GM12874 (cell line): Measurements from ENCODE around the gene FAM241B.

Source experiments
- TF ChIP-seq, protein P1 (sequence below): IDR thresholded peaks from 2 replicates; pipeline ENCODE4 v1.5.1; 2011; ENCODE audit warnings: low read depth, mild to moderate bottlenecking, control low read depth, low read length, moderate library complexity; ENCODE audit not compliant: insufficient read depth

The FAM241B gene

DNA sequence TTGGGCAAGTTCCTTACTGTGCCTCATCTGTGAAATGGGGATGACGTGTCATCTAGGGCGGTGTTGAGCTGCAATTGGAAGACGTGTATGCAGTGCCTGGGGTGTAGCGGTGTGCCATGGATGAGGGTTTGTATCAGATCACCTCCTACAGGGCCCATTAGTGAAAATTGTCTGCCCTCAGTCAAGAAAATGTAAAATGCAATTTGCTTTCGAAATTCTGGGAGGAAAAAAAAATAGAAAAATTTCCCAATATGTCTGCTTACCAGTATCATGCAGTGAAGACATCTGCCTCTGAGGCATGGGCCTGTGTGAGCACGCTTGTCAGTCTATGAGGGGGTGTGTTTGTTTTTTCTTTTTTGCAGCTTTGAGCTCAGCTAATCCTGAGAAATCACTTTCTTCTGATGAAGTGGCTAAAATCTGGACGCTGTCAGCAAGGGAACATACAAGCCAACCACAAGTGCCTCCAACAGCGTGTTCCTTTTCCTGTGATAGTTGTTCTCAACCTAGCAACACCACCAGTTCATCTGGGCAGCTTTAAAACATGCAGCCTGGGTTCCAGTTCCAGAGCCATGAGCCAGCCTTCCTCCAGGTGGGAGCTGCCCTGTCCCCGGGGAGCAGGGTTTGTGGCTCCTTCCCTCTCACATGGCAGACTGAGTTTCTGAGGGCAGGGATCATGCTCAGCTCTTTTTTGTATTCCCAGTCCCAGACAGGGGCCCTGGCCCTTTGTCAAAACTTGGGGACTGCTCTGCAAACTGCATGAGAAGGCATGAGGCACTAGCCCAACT, 10.3 kb downstream of the FAM241B start:
- TF ChIP-seq, protein P1, sequence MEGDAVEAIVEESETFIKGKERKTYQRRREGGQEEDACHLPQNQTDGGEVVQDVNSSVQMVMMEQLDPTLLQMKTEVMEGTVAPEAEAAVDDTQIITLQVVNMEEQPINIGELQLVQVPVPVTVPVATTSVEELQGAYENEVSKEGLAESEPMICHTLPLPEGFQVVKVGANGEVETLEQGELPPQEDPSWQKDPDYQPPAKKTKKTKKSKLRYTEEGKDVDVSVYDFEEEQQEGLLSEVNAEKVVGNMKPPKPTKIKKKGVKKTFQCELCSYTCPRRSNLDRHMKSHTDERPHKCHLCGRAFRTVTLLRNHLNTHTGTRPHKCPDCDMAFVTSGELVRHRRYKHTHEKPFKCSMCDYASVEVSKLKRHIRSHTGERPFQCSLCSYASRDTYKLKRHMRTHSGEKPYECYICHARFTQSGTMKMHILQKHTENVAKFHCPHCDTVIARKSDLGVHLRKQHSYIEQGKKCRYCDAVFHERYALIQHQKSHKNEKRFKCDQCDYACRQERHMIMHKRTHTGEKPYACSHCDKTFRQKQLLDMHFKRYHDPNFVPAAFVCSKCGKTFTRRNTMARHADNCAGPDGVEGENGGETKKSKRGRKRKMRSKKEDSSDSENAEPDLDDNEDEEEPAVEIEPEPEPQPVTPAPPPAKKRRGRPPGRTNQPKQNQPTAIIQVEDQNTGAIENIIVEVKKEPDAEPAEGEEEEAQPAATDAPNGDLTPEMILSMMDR, result no peak

DNA sequence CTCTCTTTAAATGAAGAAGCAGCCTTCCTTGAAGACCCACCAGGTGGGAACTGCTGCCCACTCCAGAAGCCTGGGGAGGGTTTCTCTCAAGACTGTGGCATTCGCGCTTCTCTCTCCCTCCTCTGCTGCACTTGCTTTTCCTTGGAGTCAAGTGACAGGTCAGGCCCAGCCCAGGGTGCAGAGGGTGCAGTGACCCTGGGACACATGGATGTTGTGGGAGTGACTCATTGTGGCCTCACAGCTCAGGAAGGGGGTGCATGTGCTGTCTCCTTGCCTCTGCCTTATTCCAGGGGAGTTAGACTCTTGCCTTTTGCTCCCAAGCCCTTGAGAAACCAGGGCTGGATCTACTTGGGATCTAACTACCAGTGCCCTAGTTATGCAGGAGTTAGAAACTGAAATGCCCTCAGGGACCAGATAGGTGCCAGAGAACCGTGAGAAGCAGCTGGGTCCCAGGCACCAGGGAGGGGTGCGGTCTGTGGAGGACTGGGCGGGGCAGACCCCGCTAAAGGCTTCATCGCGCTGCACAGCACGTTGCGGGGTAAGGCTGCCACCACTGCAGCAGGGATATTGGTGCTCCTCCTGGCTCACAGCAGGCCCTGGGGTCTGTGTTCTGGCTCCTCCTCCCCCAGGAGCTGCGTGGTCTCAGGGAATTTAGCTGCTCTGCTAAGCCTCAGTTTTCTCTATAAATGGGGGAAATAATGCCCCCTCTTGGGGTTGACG, 11.4 kb downstream of the FAM241B start:
- TF ChIP-seq, protein P1, result no peak

DNA sequence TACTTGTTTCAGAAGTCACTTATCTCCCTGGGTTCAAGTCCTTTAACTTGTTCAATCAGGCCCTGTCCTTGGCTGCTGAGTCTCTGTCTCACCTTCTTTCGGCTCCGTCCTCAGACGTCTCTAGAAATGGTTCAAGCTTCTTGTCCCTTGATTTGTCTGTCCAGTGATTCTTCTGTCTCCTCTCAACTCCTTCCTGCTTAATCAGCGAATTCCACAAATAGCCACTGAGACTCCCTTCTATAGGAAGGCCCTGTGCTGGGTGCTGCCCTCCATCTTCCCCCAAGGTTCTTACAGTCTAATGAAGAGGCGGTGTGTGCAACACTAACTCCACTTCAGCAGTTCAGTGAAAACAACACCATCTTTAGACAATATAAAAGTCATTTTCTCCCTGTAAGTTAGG, 12.7 kb downstream of the FAM241B start:
- TF ChIP-seq, protein P1, result no peak

DNA sequence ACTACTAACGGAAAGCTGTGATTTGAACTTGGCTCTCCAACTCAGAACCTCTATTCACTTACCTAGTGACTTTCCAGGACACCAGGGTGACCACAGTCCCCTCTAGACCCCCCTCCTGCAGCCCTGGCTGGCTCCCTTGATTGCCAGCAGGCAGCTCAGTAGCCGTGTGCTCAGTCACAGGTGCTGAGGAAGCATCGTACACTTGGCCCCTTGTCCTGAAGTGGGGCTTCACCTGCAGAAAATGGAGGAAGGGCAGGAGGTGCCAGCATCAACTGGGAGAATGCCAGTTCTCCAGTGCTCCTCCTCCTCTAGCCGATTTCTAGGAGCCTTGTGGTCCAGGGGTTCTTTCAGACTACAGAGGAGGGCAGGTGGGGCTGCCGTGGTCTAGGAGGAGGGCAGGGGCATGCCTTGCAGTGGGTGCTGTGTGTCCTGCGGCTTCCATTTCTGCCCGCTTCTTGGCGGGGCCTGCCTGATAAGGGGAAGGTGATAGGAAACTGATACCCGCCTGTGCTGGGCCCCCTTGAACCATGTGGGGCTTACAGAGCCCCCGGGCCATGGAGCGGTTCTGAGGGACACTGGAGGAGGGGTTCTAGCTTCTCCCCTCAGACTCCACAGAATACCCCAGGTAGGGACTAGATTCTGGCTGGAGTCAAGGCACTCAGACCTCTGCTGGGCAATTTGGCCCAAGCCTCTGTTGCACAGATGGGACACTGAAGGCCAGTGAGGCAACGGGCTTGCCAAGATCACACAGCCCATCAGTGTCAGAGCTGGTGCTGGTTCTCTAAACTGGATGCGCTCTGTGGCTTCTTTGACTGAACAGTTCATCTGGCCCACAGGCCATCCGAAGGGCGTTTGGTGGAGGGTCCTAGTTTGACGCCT, 14.0 kb downstream of the FAM241B start:
- TF ChIP-seq, protein P1, result no peak

DNA sequence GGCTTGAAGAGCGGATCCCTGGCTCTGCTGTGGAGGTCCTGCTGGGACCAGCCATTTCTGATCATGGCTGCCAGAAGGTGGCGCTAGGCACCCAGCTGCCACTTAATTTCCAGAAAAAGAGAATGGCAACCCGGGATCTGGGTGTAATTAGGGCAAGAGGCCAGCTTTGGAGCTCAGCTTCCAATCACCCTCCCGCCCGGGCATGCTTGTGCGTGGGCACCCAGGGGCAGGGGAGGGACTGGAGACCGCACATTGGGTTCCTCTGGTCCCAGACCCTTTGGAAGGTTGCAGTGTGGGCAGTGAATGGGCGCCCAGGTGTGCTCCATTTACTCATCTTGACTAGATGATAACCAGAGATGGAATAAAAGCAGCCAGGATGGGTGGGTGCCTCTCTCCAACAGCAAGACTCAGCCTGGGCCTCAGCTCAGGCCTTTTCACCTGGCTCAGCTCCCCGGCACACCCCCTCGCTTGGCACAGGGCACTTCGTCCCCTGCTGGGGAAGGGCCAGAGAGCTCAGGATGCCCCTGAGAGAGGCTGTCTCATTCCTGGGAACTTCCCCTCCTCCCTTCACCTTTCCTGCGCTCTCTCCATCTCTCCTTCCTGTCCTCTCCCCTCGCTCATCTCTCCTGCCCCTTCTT, 14.7 kb downstream of the FAM241B start:
- TF ChIP-seq, protein P1, result peak; percentile 73

DNA sequence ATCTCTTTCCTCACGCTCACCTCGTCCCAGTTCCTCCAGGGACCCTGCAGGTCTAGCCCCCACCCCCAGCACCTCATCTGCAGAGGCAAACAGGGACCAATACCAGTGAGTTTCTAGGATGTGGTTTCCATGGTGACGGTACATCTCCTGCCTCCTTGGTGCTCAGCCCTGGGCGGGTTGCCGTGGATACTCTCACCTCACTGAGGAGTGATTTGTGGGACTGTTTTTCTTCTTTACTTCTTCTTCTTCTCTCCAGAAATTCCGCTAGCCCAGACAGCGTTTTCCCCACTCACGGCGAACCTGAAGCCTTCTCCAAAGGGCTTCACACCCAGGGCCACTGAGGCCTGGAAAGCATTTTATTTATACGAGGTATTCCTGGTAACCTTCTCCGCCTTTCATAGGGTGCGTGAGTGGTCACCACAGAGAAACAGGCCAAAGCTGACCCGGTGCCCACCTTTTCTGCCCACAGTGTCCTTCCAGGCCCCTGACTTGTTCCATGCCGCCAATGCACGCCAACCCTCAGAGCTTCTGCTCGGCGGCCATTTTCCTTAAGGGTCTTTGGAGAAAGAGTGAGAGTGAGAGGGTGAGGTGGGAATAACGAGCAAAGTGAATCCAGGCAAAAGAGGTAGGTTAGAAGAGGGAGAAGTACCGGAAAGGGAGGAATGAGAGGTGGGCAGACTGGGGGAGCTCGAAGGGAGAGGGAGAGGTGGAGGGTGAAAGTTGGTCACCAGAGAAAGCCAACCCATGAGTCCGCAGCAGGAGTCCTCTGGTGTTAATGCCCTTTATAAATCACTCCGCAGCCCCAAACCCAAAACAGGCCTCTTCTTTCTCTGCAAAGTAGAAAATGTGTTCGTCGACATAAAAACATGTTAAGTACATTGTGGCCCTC, 15.5 kb downstream of the FAM241B start:
- TF ChIP-seq, protein P1, result no peak
